CD14-positive monocyte (primary cell): Measurements from ENCODE around the gene DENND2D. TPM values are rescaled to one million over a fixed set of nuclear protein-coding genes. Genes with fewer than 3 reads are reported as not detected.

Source experiments
- DNase-seq, 3 donors: peaks; one replicate each; pipeline ENCODE4 v3.0.0-alpha.2; 2011 to 2022
- H2AFZ ChIP-seq: 2 replicates; pipeline ENCODE4 v1.6.0; 2012; ENCODE audit warnings: mild to moderate bottlenecking, low read depth, low read length, inconsistent platforms; ENCODE audit not compliant: insufficient read depth, poor library complexity, severe bottlenecking
- H3K27ac ChIP-seq, 2 donors: 1 replicate in 1 of 2; 2 replicates in 1 of 2; pipeline ENCODE4 v1.5.1; 2012 to 2013; ENCODE audit warnings: low read length in 2 of 2, control low read depth in 1 of 2, inconsistent platforms in 1 of 2, low read depth in 1 of 2, mild to moderate bottlenecking in 1 of 2
- H3K27me3 ChIP-seq, 2 donors: one replicate each; pipeline versions ENCODE4 v1.6.0 to v1.6.1; 2011 to 2013; ENCODE audit warnings: low read length in 2 of 2; ENCODE audit not compliant: control insufficient read depth in 2 of 2, insufficient read depth in 2 of 2
- H3K36me3 ChIP-seq, 2 donors: replicated peaks in 1 of 2; 1 replicate in 1 of 2; 2 replicates in 1 of 2; pipeline versions ENCODE4 v1.5.1 to v1.6.1; 2012 to 2013; ENCODE audit warnings: low read length in 2 of 2, control low read depth in 1 of 2, inconsistent platforms in 1 of 2, mild to moderate bottlenecking in 1 of 2; ENCODE audit not compliant: insufficient read depth in 2 of 2, control insufficient read depth in 1 of 2
- H3K4me1 ChIP-seq, 2 donors: 1 replicate in 1 of 2; 2 replicates in 1 of 2; pipeline versions ENCODE4 v1.5.1 to v1.6.1; 2012 to 2013; ENCODE audit warnings: low read length in 2 of 2, control low read depth in 1 of 2, inconsistent platforms in 1 of 2, mild to moderate bottlenecking in 1 of 2, moderate library complexity in 1 of 2; ENCODE audit not compliant: insufficient read depth in 2 of 2, control insufficient read depth in 1 of 2
- H3K4me2 ChIP-seq: replicated peaks from 2 replicates; pipeline ENCODE3; 2012; ENCODE audit warnings: low read length, moderate library complexity, mild to moderate bottlenecking; ENCODE audit not compliant: poor library complexity, severe bottlenecking; ENCODE audit errors: extremely low read depth
- H3K4me3 ChIP-seq, 3 experiments: fragments of 200-600 bp in 1 of 3; sonication (generic) in 1 of 3; replicated peaks in 1 of 3; 1 replicate in 2 of 3; 2 replicates in 1 of 3; pipeline ENCODE4 v1.5.1; 2011 to 2013; ENCODE audit warnings: low read length in 3 of 3, mild to moderate bottlenecking in 3 of 3, control low read depth in 2 of 3, low read depth in 2 of 3, inconsistent platforms in 1 of 3, moderate library complexity in 1 of 3
- H3K79me2 ChIP-seq: 2 replicates; pipeline ENCODE4 v1.6.0; 2012; ENCODE audit warnings: mild to moderate bottlenecking, control low read depth, inconsistent platforms, low read length, moderate library complexity; ENCODE audit not compliant: insufficient read depth
- H3K9ac ChIP-seq: 2 replicates; pipeline ENCODE4 v1.6.0; 2017; ENCODE audit warnings: low read length, mild to moderate bottlenecking; ENCODE audit not compliant: insufficient read depth, poor library complexity, severe bottlenecking
- H3K9me3 ChIP-seq, 2 donors: replicated peaks in 1 of 2; 1 replicate in 1 of 2; 2 replicates in 1 of 2; pipeline versions ENCODE4 v1.5.1 to v1.6.1; 2012 to 2013; ENCODE audit warnings: low read length in 2 of 2, control low read depth in 1 of 2; ENCODE audit not compliant: control insufficient read depth in 1 of 2, insufficient read depth in 1 of 2
- H4K20me1 ChIP-seq: 2 replicates; pipeline ENCODE4 v1.6.0; 2012; ENCODE audit warnings: mild to moderate bottlenecking, low read length, control low read depth, moderate library complexity; ENCODE audit not compliant: insufficient read depth
- H3K27ac Mint-ChIP-seq, 7 donors: one replicate each; pipeline ENCODE4 v1.8.0; 2020; ENCODE audit warnings: mild to moderate bottlenecking in 7 of 7, mixed read lengths in 7 of 7, moderate library complexity in 6 of 7, inconsistent platforms in 2 of 7
- H3K27me3 Mint-ChIP-seq, 3 donors: one replicate each; pipeline ENCODE4 v1.8.0; 2021 to 2022; ENCODE audit warnings: low read depth in 3 of 3, mild to moderate bottlenecking in 3 of 3, mixed read lengths in 3 of 3, moderate library complexity in 3 of 3, inconsistent platforms in 1 of 3
- H3K36me3 Mint-ChIP-seq, 2 donors: one replicate each; pipeline ENCODE4 v1.8.0; 2020; ENCODE audit warnings: mixed read lengths in 2 of 2, inconsistent platforms in 1 of 2, mild to moderate bottlenecking in 1 of 2
- H3K4me1 Mint-ChIP-seq: one replicate; pipeline ENCODE4 v1.8.0; 2020; ENCODE audit warnings: mild to moderate bottlenecking, mixed read lengths
- H3K4me3 Mint-ChIP-seq, 2 donors: one replicate each; pipeline ENCODE4 v1.8.0; 2020; ENCODE audit warnings: mild to moderate bottlenecking in 2 of 2, mixed read lengths in 2 of 2, moderate library complexity in 1 of 2
- H3K9me3 Mint-ChIP-seq, 7 donors: one replicate each; pipeline ENCODE4 v1.8.0; 2020 to 2022; ENCODE audit warnings: mixed read lengths in 7 of 7, mild to moderate bottlenecking in 6 of 7, moderate library complexity in 6 of 7, inconsistent platforms in 2 of 7
- WGBS: methylation state at CpG from one replicate; pipeline ENCODE4 v1.1.5; 2013; ENCODE audit warnings: missing lambda C conversion rate; ENCODE audit not compliant: insufficient coverage; 5-methylcytosine and 5-hydroxymethylcytosine counted together
- intact Hi-C, 2 donors: fragments of 100-400 bp; cut with micrococcal nuclease; formaldehyde crosslinking; loops; one replicate each; pipeline versions ENCODE4 v1.15.0 to v1.15.1; 2023
- polyA plus RNA-seq, 3 donors: library from polyadenylated mRNA; depleted of rRNA in 1 of 3; unstranded in 2 of 3; stranded (reverse) in 1 of 3; fragments of 300-500 nt in 2 of 3; fragments of >200 nt in 1 of 3; fragmentation: Illumina TruSeq in 2 of 3; gene quantifications; 1 replicate in 2 of 3; 2 replicates in 1 of 3; pipeline ENCODE4 v1.2.3, GENCODE V29; 2012 to 2021
- TF ChIP-seq, protein P1 (sequence below): fragments of 200-600 bp; IDR thresholded peaks from one replicate; pipeline ENCODE4 v1.8.0; 2022; ENCODE audit warnings: antibody characterized with exemption, mild to moderate bottlenecking

DENND2D gene
- polyA plus RNA-seq, 3 donors: 19.1 to 24.0 (median 22.4) TPM

DNA sequence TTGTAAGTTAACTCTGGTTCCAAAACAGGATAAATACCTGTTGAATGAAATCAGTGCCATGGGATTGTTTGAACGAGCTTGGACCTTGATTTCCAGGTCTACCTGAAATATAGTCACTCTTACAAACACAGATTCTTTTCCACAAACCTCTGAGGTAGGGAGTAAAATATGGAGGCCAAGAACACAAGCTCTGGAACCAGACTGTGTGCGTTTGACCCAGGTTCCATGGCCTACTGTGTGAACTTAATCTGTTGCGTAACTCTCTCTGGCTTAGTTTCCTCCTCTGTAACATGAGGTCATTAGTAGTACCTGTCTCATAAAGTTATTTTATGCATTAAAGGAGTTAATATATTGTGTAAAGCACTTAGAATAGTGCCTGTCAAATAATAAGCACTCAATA, 25.1 kb downstream of the DENND2D start:
- H3K79me2 ChIP-seq: peaks cover 3% of the 10 kb centered on the region
- H3K27me3 ChIP-seq: no peaks in the 10 kb centered on the region
- peaks cover 90 to 99% of the 10 kb centered on the region in 2 donors for H3K36me3 ChIP-seq
- no peaks in the 10 kb centered on the region for H3K9me3 ChIP-seq
- Mint-ChIP-seq H3K36me3 (peaks cover 78 to 80% of the 10 kb centered on the region in 2 donors), H3K4me1 (peaks cover 2% of the 10 kb centered on the region), H3K27ac (no peak overlapping the region), H3K4me3 (no peak overlapping the region), H3K9me3 (no peaks in the 10 kb centered on the region), H3K27me3 (no peaks in the 10 kb centered on the region)
- no CpG with 5 or more reads among the region's 3 CpGs for WGBS
- TF ChIP-seq, protein P1, sequence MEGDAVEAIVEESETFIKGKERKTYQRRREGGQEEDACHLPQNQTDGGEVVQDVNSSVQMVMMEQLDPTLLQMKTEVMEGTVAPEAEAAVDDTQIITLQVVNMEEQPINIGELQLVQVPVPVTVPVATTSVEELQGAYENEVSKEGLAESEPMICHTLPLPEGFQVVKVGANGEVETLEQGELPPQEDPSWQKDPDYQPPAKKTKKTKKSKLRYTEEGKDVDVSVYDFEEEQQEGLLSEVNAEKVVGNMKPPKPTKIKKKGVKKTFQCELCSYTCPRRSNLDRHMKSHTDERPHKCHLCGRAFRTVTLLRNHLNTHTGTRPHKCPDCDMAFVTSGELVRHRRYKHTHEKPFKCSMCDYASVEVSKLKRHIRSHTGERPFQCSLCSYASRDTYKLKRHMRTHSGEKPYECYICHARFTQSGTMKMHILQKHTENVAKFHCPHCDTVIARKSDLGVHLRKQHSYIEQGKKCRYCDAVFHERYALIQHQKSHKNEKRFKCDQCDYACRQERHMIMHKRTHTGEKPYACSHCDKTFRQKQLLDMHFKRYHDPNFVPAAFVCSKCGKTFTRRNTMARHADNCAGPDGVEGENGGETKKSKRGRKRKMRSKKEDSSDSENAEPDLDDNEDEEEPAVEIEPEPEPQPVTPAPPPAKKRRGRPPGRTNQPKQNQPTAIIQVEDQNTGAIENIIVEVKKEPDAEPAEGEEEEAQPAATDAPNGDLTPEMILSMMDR: no peak
- no peak for DNase-seq
- H3K4me2 ChIP-seq: no peak overlapping the region
- intact Hi-C loops: no loop called here
- no peak overlapping the region for H3K27ac ChIP-seq
- H2AFZ ChIP-seq: no peak overlapping the region
- H3K4me1 ChIP-seq: no peaks in the 10 kb centered on the region
- no peak overlapping the region for H3K9ac ChIP-seq
- no peak overlapping the region for H3K4me3 ChIP-seq
- H4K20me1 ChIP-seq: peaks cover 34% of the 10 kb centered on the region

DNA sequence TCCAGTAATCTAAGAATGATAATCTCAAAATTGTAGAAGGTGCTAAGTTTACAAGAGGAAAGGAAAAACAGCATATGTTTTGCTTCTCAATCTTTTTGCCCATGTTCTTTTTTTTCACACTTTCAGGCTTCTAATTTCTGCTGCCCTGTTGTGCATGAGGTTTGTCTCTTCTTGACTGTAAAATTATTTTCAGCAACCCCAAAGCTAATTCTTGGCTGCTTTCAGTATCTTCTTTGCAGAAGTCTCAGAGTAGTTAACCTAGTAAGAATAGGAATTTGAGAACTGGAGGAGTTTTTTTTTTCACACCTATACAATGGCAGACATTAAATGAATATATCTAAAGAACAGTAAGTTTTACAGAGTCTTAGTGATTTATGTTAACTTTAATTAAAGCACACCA, 26.4 kb downstream of the DENND2D start:
- intact Hi-C loops: no loop called here
- Histone ChIP-seq H3K79me2 (peaks cover 3% of the 10 kb centered on the region), H3K4me1 (no peaks in the 10 kb centered on the region), H3K36me3 (peaks cover 93 to 99% of the 10 kb centered on the region in 2 donors), H4K20me1 (peaks cover 45% of the 10 kb centered on the region), H3K27me3 (no peaks in the 10 kb centered on the region), H3K4me2 (no peak overlapping the region), H3K27ac (no peak overlapping the region), H3K4me3 (no peak overlapping the region), H2AFZ (no peak overlapping the region), H3K9ac (no peak overlapping the region), H3K9me3 (no peaks in the 10 kb centered on the region)
- TF ChIP-seq, protein P1: no peak
- no peaks in the 10 kb centered on the region for H3K4me1 Mint-ChIP-seq
- no peak overlapping the region for H3K4me3 Mint-ChIP-seq
- H3K36me3 Mint-ChIP-seq: peaks cover 75% of the 10 kb centered on the region in 2 donors
- H3K27ac Mint-ChIP-seq: peak overlapping the region in 1 of 7 donors; percentile 33
- no peak for DNase-seq
- no peaks in the 10 kb centered on the region for H3K27me3 Mint-ChIP-seq
- H3K9me3 Mint-ChIP-seq: no peaks in the 10 kb centered on the region
